Measurements from ENCODE around the gene HSPA4.

The HSPA4 gene

DNA sequence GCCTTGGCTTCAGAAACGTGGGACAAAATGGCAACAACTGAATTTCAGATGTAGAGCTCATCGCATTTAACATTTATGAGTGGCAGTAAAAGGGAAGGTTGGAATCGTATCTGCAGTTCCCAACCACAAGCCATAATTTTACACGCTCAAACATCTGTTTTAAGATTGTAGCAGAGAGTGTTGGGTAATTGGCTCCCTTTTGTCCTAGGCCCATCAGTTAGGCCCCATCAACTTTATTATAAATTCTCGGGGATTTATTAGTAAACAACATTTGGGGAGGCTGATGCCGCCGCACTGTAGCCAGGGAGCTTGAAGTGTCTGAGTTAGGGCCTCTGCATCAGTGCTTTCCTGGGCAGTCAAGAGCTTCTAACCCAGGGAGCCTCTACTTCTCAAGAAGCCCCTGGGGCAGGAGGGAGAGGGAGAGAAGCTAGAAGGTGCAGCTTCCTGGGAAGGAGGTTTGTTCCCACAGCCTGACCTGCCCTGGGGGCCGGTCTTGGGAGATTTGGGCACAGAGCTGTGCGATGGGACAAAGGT is 66.2 kb downstream of the HSPA4 start:
- no peak overlapping the region for H3K4me3 ChIP-seq (ENCODE audit: low read length)
- H3K9me3 ChIP-seq (replicated peaks; ENCODE audit: insufficient read depth, low read length), result no peaks in the 10 kb centered on the region
- no peak overlapping the region for H3K27ac ChIP-seq (ENCODE audit: low read length)
- no peak overlapping the region for H2AFZ ChIP-seq (ENCODE audit: low read length)
- no peak overlapping the region for H3K9ac ChIP-seq (ENCODE audit: low read length)
- no peak for DNase-seq
- H4K20me1 ChIP-seq (ENCODE audit: insufficient read depth, low read length), result no peaks in the 10 kb centered on the region
- H3K9me2 ChIP-seq (replicated peaks; ENCODE audit: insufficient read depth, low read length), result no peaks in the 10 kb centered on the region
- no peaks in the 10 kb centered on the region for H3K4me1 ChIP-seq (ENCODE audit: low read length)
- no peaks in the 10 kb centered on the region for H3K36me3 ChIP-seq (replicated peaks; ENCODE audit: insufficient read depth, low read length)
- no peak for TF ChIP-seq EZH2phosphoT487 (IDR thresholded peaks at IDR 0.05; ENCODE audit: low read length)
- TF ChIP-seq, protein P1, sequence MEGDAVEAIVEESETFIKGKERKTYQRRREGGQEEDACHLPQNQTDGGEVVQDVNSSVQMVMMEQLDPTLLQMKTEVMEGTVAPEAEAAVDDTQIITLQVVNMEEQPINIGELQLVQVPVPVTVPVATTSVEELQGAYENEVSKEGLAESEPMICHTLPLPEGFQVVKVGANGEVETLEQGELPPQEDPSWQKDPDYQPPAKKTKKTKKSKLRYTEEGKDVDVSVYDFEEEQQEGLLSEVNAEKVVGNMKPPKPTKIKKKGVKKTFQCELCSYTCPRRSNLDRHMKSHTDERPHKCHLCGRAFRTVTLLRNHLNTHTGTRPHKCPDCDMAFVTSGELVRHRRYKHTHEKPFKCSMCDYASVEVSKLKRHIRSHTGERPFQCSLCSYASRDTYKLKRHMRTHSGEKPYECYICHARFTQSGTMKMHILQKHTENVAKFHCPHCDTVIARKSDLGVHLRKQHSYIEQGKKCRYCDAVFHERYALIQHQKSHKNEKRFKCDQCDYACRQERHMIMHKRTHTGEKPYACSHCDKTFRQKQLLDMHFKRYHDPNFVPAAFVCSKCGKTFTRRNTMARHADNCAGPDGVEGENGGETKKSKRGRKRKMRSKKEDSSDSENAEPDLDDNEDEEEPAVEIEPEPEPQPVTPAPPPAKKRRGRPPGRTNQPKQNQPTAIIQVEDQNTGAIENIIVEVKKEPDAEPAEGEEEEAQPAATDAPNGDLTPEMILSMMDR (IDR thresholded peaks at IDR 0.05; ENCODE audit: low read length), result no peak
- TF ChIP-seq EZH2 (optimal IDR thresholded peaks at IDR 0.05; ENCODE audit: low read depth, low read length), result no peak
- no peaks in the 10 kb centered on the region for H3F3A ChIP-seq (ENCODE audit: insufficient read depth, low read length)
- H3K4me2 ChIP-seq (ENCODE audit: low read depth, low read length), result no peak overlapping the region
- no peaks in the 10 kb centered on the region for H3K79me2 ChIP-seq (ENCODE audit: low read length)
- no peaks in the 10 kb centered on the region for H3K27me3 ChIP-seq (replicated peaks; ENCODE audit: insufficient read depth, low read length)

DNA sequence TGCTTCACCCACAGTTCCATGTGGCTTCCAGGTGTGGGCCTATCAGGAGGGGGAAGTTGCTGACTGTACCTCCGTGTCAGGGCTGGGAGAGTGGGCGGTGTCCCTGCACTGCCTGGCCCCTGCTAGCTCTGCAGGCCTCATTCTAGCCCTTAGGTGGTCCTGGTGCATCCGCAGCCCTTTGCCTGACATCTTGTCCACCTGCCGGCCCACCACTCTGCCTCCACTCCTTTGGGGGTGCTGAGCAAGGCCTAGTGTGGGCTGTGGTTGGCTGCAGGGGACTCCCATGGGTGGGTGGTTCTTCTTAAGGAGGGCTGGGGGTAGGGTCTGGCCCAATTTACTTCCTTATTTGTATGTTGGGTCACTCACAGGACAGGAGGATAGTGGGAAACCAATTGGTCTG is 66.9 kb downstream of the HSPA4 start:
- Histone ChIP-seq H2AFZ (ENCODE audit: low read length) (no peak overlapping the region), H3K9me2 (replicated peaks; ENCODE audit: insufficient read depth, low read length) (no peaks in the 10 kb centered on the region), H3K9ac (ENCODE audit: low read length) (no peak overlapping the region), H3K4me3 (ENCODE audit: low read length) (no peak overlapping the region), H3K27ac (ENCODE audit: low read length) (no peak overlapping the region), H3K4me1 (ENCODE audit: low read length) (no peaks in the 10 kb centered on the region), H3K9me3 (replicated peaks; ENCODE audit: insufficient read depth, low read length) (no peaks in the 10 kb centered on the region), H3K36me3 (replicated peaks; ENCODE audit: insufficient read depth, low read length) (no peaks in the 10 kb centered on the region), H4K20me1 (ENCODE audit: insufficient read depth, low read length) (no peaks in the 10 kb centered on the region), H3K4me2 (ENCODE audit: low read depth, low read length) (no peak overlapping the region), H3F3A (ENCODE audit: insufficient read depth, low read length) (no peaks in the 10 kb centered on the region), H3K79me2 (ENCODE audit: low read length) (no peaks in the 10 kb centered on the region), H3K27me3 (replicated peaks; ENCODE audit: insufficient read depth, low read length) (no peaks in the 10 kb centered on the region)
- TF ChIP-seq EZH2 (optimal IDR thresholded peaks at IDR 0.05; ENCODE audit: low read depth, low read length) (no peak), EZH2phosphoT487 (IDR thresholded peaks at IDR 0.05; ENCODE audit: low read length) (no peak)
- TF ChIP-seq, protein P1 (IDR thresholded peaks at IDR 0.05; ENCODE audit: low read length), result no peak
- DNase-seq, result no peak

DNA sequence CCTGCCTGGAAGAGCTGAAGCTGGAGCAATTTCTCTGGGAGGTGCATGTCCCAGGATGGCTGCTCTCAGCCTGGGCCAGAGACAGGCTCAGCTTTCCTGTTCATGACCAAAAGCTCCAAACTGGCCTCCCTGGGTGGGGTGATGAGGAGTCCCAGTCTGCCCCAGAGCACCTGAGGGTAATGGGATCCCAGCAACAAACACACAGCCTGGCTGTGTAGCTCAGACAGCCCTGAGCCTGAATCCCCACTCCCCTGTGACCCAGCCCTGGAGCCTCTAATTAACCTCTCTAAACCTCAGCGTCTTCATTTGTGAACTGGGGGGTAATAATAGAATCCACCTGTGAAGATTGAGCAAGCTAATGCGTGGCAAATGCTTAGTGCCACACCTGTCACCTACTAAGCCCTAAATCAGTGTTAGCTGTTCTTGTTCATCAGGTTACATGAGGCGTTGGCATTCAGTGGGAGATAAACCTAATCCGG is 67.5 kb downstream of the HSPA4 start:
- DNase-seq, result no peak
- no peaks in the 10 kb centered on the region for H3K79me2 ChIP-seq (ENCODE audit: low read length)
- H3K4me2 ChIP-seq (ENCODE audit: low read depth, low read length), result no peak overlapping the region
- H3K9ac ChIP-seq (ENCODE audit: low read length), result no peak overlapping the region
- no peaks in the 10 kb centered on the region for H3K9me3 ChIP-seq (replicated peaks; ENCODE audit: insufficient read depth, low read length)
- no peak overlapping the region for H3K4me3 ChIP-seq (ENCODE audit: low read length)
- H4K20me1 ChIP-seq (ENCODE audit: insufficient read depth, low read length), result no peaks in the 10 kb centered on the region
- no peaks in the 10 kb centered on the region for H3K36me3 ChIP-seq (replicated peaks; ENCODE audit: insufficient read depth, low read length)
- no peaks in the 10 kb centered on the region for H3F3A ChIP-seq (ENCODE audit: insufficient read depth, low read length)
- no peaks in the 10 kb centered on the region for H3K27me3 ChIP-seq (replicated peaks; ENCODE audit: insufficient read depth, low read length)
- H2AFZ ChIP-seq (ENCODE audit: low read length), result no peak overlapping the region
- H3K4me1 ChIP-seq (ENCODE audit: low read length), result no peaks in the 10 kb centered on the region
- TF ChIP-seq, protein P1 (IDR thresholded peaks at IDR 0.05; ENCODE audit: low read length), result no peak
- TF ChIP-seq EZH2phosphoT487 (IDR thresholded peaks at IDR 0.05; ENCODE audit: low read length) (no peak), EZH2 (optimal IDR thresholded peaks at IDR 0.05; ENCODE audit: low read depth, low read length) (no peak)
- H3K27ac ChIP-seq (ENCODE audit: low read length), result no peak overlapping the region
- H3K9me2 ChIP-seq (replicated peaks; ENCODE audit: insufficient read depth, low read length), result no peaks in the 10 kb centered on the region

All from MM.1S (cell line).